ENCODE measurements around the gene LYRM2.

Gene LYRM2

GRCh38 chr6:89591745-89592144 lies 46.8 kb downstream of the LYRM2 start:
- DNase-seq (ENCODE audit: low read depth): no peak

GRCh38 chr6:89590133-89590532 lies 48.4 kb downstream of the LYRM2 start:
- no peak for DNase-seq (ENCODE audit: low read depth)

GRCh38 chr6:89589297-89590025 lies 49.1 kb downstream of the LYRM2 start:
- DNase-seq (ENCODE audit: low read depth): no peak

GRCh38 chr6:89585154-89585553 lies 53.4 kb downstream of the LYRM2 start:
- DNase-seq (ENCODE audit: low read depth): no peak

- DNase-seq (ENCODE audit: low read depth): no peak
Measured at GRCh38 chr6:89584539-89584938, 54.0 kb downstream of the LYRM2 start.

DNA sequence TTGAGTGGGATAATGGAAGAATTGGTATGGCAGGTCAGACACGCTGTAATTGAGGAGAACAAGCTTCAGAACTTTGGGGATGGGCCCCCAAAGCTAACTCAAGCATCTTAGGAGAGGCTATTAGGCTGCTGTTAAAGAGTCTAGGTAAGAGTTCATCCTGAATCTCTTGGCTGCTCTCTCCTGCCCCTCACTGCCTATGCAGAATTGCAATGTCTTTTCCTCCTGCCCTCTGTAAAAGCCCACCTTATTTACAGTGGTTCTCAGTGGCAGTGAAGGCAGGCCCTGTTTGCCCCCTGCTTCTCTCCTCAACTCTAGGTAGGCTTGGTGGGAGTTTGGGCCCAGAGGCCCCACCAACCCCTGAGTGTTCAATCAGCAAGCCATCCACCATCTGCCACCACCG lies 55.0 kb downstream of the LYRM2 start:
- DNase-seq (ENCODE audit: low read depth): no peak

GRCh38 chr6:89582669-89583325 lies 55.8 kb downstream of the LYRM2 start:
- DNase-seq (ENCODE audit: low read depth): no peak

DNA sequence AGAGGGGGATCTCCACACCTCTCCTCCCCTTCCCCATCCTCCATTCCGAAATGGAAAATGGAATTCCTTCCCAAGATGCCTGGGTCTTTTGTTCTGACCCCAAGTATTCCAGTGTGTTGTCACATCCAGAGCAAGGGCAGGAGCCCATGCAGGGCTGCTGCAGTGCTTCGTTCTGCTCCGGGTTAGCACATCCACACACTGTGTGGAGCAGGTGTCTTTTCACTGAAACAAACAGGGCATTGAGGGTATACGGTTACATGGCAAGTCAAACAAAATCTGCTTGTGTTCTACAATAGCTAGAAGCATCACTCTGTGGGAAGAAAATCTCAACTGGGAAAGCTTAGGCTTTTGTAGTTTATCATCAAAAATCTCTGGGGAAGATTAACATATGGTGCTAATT lies 56.9 kb downstream of the LYRM2 start:
- no peak for DNase-seq (ENCODE audit: low read depth)

DNA sequence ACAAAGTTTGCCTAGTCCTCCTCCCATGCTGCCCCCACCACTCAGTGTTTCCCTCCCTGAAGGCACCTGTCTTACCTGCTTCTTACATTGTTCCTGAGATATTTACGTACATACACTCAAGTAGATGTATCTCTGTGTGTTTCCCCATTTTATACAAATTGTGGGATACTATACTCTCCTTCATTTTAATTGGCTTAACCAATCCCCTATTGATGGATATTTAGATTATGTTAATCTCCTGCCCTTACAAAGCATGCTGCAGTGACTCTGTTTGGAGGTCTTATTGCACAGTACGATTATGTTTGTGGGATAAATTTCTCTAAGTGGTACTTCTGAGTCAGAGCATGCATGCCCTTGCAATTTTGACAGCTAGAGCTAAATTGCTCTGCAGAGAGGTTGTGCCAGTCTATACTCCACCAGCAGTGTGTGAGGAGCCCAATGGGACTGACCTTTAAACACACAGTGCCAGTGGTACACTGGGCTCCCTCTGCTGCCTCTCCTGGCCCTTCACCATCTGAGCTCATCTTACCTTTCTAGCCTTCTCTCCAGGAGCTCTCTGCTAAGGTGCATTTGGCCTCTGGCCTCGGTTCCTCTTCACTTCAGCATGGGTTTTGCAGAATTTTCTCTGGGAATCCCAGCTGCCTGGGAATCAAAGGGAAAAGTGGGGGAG lies 57.4 kb downstream of the LYRM2 start:
- no peak for DNase-seq (ENCODE audit: low read depth)

- no peak for DNase-seq (ENCODE audit: low read depth)
Measured at GRCh38 chr6:89575562-89575960, 63.0 kb downstream of the LYRM2 start.

DNA sequence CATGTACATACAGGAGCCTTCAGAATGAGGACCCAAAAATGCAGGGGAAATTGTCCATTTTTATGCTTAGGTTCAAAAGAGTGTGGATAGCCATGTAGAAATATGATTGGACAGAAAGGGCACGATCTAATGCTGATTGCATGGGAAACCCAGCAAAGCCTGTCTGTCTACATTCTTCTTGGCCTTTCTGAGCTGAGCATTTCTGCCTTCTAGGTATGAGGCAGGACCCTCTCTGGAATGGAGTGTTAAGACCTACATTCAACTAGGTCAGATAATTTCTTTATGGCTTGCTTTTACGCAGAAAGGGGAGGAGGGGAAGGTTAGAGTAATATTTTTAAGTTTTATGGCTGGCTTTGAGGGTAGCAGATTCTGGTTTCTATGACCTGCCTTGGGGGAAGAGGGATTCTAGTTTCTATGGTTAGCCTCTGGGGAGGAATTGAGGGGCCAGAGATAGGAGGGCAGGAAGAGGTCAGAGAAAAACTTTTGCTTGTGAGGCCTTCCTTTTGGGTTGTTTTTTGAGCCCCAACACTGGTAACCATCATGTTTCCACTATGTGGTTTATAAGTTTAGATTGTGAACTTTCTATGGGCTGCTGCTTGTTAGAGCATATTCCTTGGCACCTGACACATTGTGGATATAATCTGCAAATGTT lies 63.5 kb downstream of the LYRM2 start:
- no peak for DNase-seq (ENCODE audit: low read depth)

DNA sequence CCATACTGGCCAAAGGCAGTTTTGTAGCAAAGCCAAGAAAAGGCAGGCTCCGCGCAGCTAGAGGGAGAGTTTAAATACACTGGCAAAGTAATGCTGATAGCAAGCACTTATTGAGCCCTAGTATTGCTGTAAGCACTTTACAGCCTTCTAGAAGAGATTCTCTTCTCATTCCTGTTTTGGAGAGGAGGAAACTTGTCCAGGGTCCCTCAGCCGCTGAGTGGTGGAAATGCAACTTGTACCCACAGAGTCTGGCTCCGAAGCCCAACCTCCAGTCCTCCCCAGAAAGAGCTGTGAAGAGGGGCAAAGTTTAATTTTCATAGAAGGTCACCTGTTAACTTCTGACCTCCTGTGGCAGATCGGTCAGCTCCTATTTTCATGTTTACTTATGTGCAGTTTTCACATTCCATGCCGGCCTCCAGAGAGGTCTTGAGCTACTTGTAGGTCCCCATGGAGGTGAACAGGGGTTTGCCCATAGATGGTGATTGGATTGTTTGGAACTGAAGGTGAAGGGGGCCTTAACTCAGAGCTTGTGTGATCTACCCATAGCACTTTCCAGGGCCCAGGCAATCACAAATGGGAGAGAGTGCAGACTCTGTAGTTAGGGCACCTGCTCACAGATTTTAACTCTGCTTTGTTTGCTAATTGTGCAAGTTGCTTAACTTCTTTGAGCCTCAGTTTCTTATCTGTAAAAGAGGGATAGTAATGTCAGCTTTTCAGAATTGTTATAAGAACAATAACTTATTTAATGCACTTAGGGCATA lies 70.7 kb downstream of the LYRM2 start:
- no peak for DNase-seq (ENCODE audit: low read depth)

- no peak for DNase-seq (ENCODE audit: low read depth)
Measured at GRCh38 chr6:89566930-89567629, 71.5 kb downstream of the LYRM2 start.

- DNase-seq (ENCODE audit: low read depth): no peak
Measured at GRCh38 chr6:89566008-89566800, 72.3 kb downstream of the LYRM2 start.

GRCh38 chr6:89564752-89565427 lies 73.7 kb downstream of the LYRM2 start:
- DNase-seq (ENCODE audit: low read depth): no peak

- no peak for DNase-seq (ENCODE audit: low read depth)
Measured at GRCh38 chr6:89563866-89564265, 74.7 kb downstream of the LYRM2 start.

DNA sequence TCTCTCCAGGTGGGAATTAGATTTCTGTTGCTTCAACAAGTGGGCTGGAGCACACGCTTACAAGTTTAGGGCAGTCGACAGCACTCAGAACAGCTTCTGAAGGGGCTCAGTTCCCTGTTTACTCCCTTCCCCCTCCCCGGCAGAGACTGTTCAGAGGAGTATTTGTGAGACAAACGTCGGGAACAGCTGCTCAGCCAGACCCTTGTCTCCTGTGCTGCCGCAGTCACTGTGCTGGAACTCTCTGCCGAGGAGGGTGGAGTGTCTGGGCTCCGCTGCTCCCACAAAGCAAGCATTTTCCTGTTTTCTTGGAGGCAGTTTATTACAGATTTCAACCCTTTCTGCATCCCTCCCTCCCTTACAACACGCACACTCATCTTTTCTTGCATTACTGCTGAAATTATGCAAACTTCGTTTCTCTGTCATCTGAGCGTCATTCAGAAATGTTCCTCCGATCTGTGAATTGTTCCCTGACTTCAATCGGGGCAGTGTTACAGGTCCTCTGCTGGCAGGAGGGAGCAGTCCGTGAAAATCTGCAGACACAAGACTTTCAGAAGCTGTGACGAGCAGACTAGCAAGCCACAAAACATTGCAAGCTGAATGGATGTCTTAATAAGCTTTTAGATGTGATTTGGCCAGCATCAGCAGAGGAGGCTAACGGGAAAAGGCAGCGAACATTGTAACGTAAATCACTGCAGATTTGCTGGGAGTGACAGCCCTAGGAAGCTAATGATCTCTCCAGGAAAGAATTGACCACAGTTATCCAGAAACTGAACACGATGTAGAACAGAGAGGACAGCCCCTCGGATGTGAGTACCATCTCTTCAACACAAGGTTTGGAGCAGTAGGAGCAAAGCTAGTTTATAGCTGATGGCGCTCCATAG lies 76.2 kb downstream of the LYRM2 start:
- no peak for DNase-seq (ENCODE audit: low read depth)

- DNase-seq (ENCODE audit: low read depth): no peak
Measured at GRCh38 chr6:89559487-89559886, 79.1 kb downstream of the LYRM2 start.

- no peak for DNase-seq (ENCODE audit: low read depth)
Measured at GRCh38 chr6:89555806-89556205, 82.7 kb downstream of the LYRM2 start.

Data from CMK (cell line).